HCT116 (cell line): Measurements from ENCODE around the gene MYO1E. TPM values are rescaled to one million over a fixed set of nuclear protein-coding genes. Genes with fewer than 3 reads are reported as not detected.
"Not testable (repeated sequence)": the region's sequence is repeated elsewhere in the genome, so short reads cannot be mapped to it uniquely, and the experiment has no call there.

Experiments used
- ATAC-seq: fragments of 200-7000 bp; cut with Tn5 transposase; 2 replicates; pipeline ENCODE4 v1.9.1; 2020; ENCODE audit warnings: mild to moderate bottlenecking, moderate library complexity
- BruUV-seq: library from RNA; stranded (reverse); fragments of 400-500 nt; replicated peaks from 2 replicates; lab custom pipeline; 2021; lab: Mats Ljungman, UMichigan
- CTCF ChIA-PET: fragments of 300-600 bp; sonication (Branson Sonifier 250); formaldehyde crosslinking; loops from one replicate; lab custom pipeline; 2021; ENCODE audit warnings: antibody characterized with exemption; lab: Charles Lee
- POLR2A ChIA-PET: fragments of 300-600, 350-600 bp; sonication (Branson Sonifier 250); formaldehyde crosslinking; loops from one replicate; lab custom pipeline; 2021; ENCODE audit warnings: antibody characterized with exemption; lab: Charles Lee
- RAD21 ChIA-PET, 2 experiments: fragments of 300-600 bp; sonication (Branson Sonifier 250); formaldehyde crosslinking; loops; one replicate each; lab custom pipeline; 2023; ENCODE audit warnings: low total read pairs in 2 of 2; ENCODE audit not compliant: uncharacterized antibody in 2 of 2, unreplicated experiment in 2 of 2, low non-redundant PET in 1 of 2; lab: Charles Lee
- DNase-seq: peaks from one replicate; pipeline ENCODE4 v3.0.0-alpha.2; 2010; ENCODE audit warnings: low read depth, low spot score
- H2AFZ ChIP-seq: fragments of 200-600 bp; shearing (Covaris generic), sonication (generic); 2 replicates; pipeline ENCODE4 v1.6.1; 2017; ENCODE audit warnings: low read depth, mixed run types, mixed read lengths, antibody characterized with exemption, low read length; ENCODE audit not compliant: poor library complexity, severe bottlenecking
- H3K27ac ChIP-seq: 2 replicates; pipeline ENCODE4 v1.5.1; 2012; ENCODE audit warnings: low read depth, low read length
- H3K27me3 ChIP-seq: fragments of 200-600 bp; sonication (generic); 2 replicates; pipeline ENCODE4 v1.6.1; 2016; ENCODE audit warnings: mixed run types, low read length, mixed read lengths; ENCODE audit not compliant: insufficient read depth
- H3K36me3 ChIP-seq, 2 experiments: fragments of 200-500 bp in 1 of 2; fragments of 200-600 bp in 1 of 2; sonication (Bioruptor generic) in 1 of 2; sonication (generic) in 1 of 2; 2 replicates each; pipeline versions ENCODE4 v1.5.1 to v1.6.1; 2014 to 2016; ENCODE audit warnings: low read length in 2 of 2, inconsistent platforms in 1 of 2, mixed read lengths in 1 of 2, mixed run types in 1 of 2; ENCODE audit not compliant: insufficient read depth in 2 of 2, control insufficient read depth in 1 of 2
- H3K4me1 ChIP-seq, 2 experiments: fragments of 200-600 bp in 1 of 2; sonication (generic) in 1 of 2; 2 replicates each; pipeline versions ENCODE4 v1.5.1 to v1.6.1; 2012 to 2017; ENCODE audit warnings: low read length in 2 of 2, inconsistent platforms in 1 of 2, mild to moderate bottlenecking in 1 of 2, mixed read lengths in 1 of 2, mixed run types in 1 of 2, moderate library complexity in 1 of 2; ENCODE audit not compliant: insufficient read depth in 2 of 2, control insufficient read depth in 1 of 2
- H3K4me2 ChIP-seq: fragments of 200-600 bp; sonication (generic); 2 replicates; pipeline ENCODE4 v1.6.1; 2017; ENCODE audit warnings: mixed run types, low read length, mixed read lengths
- H3K4me3 ChIP-seq, 2 experiments: fragments of 200-600 bp in 1 of 2; sonication (generic) in 1 of 2; replicated peaks in 1 of 2; 2 replicates each; pipeline ENCODE4 v1.5.1; 2011 to 2016; ENCODE audit warnings: low read length in 2 of 2, control low read depth in 1 of 2, low read depth in 1 of 2, mild to moderate bottlenecking in 1 of 2, mixed read lengths in 1 of 2, mixed run types in 1 of 2
- H3K79me2 ChIP-seq: fragments of 200-600 bp; sonication (generic); 2 replicates; pipeline ENCODE4 v1.6.1; 2017; ENCODE audit warnings: mild to moderate bottlenecking, mixed run types, low read length, moderate library complexity, mixed read lengths; ENCODE audit not compliant: insufficient read depth
- H3K9ac ChIP-seq: fragments of 200-600 bp; sonication (generic); 2 replicates; pipeline ENCODE4 v1.6.1; 2016; ENCODE audit warnings: low read length, mixed read lengths
- H3K9me2 ChIP-seq: fragments of 200-600 bp; sonication (generic), shearing (Covaris generic); 2 replicates; pipeline ENCODE4 v1.6.1; 2017; ENCODE audit warnings: mixed run types, mild to moderate bottlenecking, moderate library complexity; ENCODE audit not compliant: insufficient read depth
- H3K9me3 ChIP-seq, 2 experiments: fragments of 200-500 bp in 1 of 2; fragments of 200-600 bp in 1 of 2; sonication (Bioruptor generic) in 1 of 2; sonication (generic) in 1 of 2; 2 replicates each; pipeline ENCODE4 v1.6.1; 2014 to 2017; ENCODE audit warnings: low read length in 2 of 2, mixed read lengths in 2 of 2, inconsistent platforms in 1 of 2, low read depth in 1 of 2, mild to moderate bottlenecking in 1 of 2, mixed run types in 1 of 2, moderate library complexity in 1 of 2; ENCODE audit not compliant: control insufficient read depth in 1 of 2, insufficient read depth in 1 of 2
- H4K20me1 ChIP-seq: fragments of 200-600 bp; sonication (generic), shearing (Covaris generic); 2 replicates; pipeline ENCODE4 v1.6.1; 2017; ENCODE audit warnings: mixed run types, mild to moderate bottlenecking, moderate library complexity; ENCODE audit not compliant: insufficient read depth
- CBX3 ChIP-seq: IDR thresholded peaks from 2 replicates; pipeline ENCODE4 v1.6.1; 2012; ENCODE audit warnings: low read depth
- CEBPB ChIP-seq: IDR thresholded peaks from 2 replicates; pipeline ENCODE4 v1.6.1; 2012; ENCODE audit warnings: low read depth
- EGR1 ChIP-seq: IDR thresholded peaks from 2 replicates; pipeline ENCODE4 v1.6.1; 2012; ENCODE audit warnings: low read depth
- ELF1 ChIP-seq: IDR thresholded peaks from 2 replicates; pipeline ENCODE4 v1.6.1; 2012; ENCODE audit warnings: low read depth, borderline replicate concordance
- FOSL1 ChIP-seq: IDR thresholded peaks from 2 replicates; pipeline ENCODE4 v1.6.1; 2012; ENCODE audit warnings: low read depth
- JUND ChIP-seq: IDR thresholded peaks from 2 replicates; pipeline ENCODE4 v1.6.1; 2012
- POLR2AphosphoS5 ChIP-seq: IDR thresholded peaks from 2 replicates; pipeline ENCODE4 v1.6.1; 2011; ENCODE audit warnings: mild to moderate bottlenecking, low read depth, low read length, moderate library complexity
- SIN3A ChIP-seq: IDR thresholded peaks from 2 replicates; pipeline ENCODE4 v1.6.1; 2012; ENCODE audit warnings: low read depth
- SRF ChIP-seq: IDR thresholded peaks from 2 replicates; pipeline ENCODE4 v1.6.1; 2012; ENCODE audit warnings: low read depth
- TCF7L2 ChIP-seq: IDR thresholded peaks from 2 replicates; pipeline ENCODE4 v1.7.0; 2011; ENCODE audit warnings: borderline replicate concordance, inconsistent platforms; ENCODE audit not compliant: insufficient read depth, insufficient read length; ENCODE audit errors: extremely low read depth
- ZNF274 ChIP-seq: fragments of 200-500 bp; sonication (Bioruptor generic); IDR thresholded peaks from 2 replicates; pipeline ENCODE4 v1.6.1; 2014; ENCODE audit warnings: mild to moderate bottlenecking, low read depth, low read length, inconsistent platforms
- intact Hi-C: fragments of 100-400 bp; cut with micrococcal nuclease; formaldehyde crosslinking; loops from 2 replicates; pipeline ENCODE4 v1.10.0; 2022
- total RNA-seq: library from RNA; stranded (reverse); gene quantifications from one replicate; pipeline ENCODE4 v1.2.1, GENCODE V29; 2021; ENCODE audit not compliant: unreplicated experiment
- TF ChIP-seq, protein P1 (sequence below): IDR thresholded peaks from 2 replicates; pipeline ENCODE4 v1.6.1; 2012
- TF ChIP-seq, protein P2 (sequence below): IDR thresholded peaks from 2 replicates; pipeline ENCODE4 v1.6.1; 2011; ENCODE audit warnings: mild to moderate bottlenecking, low read length, moderate library complexity; ENCODE audit not compliant: insufficient replicate concordance; ENCODE audit errors: extremely low read depth

MYO1E gene
- total RNA-seq, 1 experiment from 2014 or later, result 182 TPM

DNA sequence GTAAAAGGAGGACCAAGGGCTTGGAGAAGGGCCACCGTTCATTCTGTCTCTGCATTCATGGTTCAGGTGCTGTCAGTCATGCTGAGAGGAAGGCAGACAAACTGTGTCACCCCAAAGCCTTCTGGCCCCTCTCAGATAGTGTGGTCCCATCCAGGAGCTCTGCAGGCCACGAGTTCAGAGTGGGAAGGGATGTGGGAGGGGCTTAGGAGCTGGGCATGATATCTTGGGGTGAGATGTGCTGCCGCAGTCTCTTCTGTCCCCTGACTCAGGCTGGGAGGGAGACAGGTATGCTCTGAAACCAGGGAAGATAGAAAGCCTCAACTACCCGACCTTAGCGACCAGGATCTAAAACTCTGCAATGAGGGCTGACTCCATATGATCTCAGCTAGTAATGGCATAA is 19.6 kb upstream of the MYO1E start:
- Histone ChIP-seq H3K36me3 (no peaks in the 10 kb centered on the region), H3K79me2 (no peaks in the 10 kb centered on the region), H3K9me2 (no peaks in the 10 kb centered on the region), H3K4me3 (no peak overlapping the region), H3K9ac (no peak overlapping the region), H4K20me1 (no peaks in the 10 kb centered on the region), H3K4me2 (no peak overlapping the region), H3K9me3 (no peaks in the 10 kb centered on the region), H3K27ac (no peak overlapping the region), H3K27me3 (no peaks in the 10 kb centered on the region), H3K4me1 (peaks cover 0 to 7% of the 10 kb centered on the region in 2 experiments; a peak in 2 of 4 replicates), H2AFZ (no peak overlapping the region)
- CTCF ChIA-PET, result no interaction called here
- POLR2A ChIA-PET, result no interaction called here
- RAD21 ChIA-PET, result no interaction called here
- TF ChIP-seq ZNF274 (no peak), EGR1 (no peak), CEBPB (no peak), CBX3 (no peak), SIN3A (no peak)
- TF ChIP-seq, protein P1, sequence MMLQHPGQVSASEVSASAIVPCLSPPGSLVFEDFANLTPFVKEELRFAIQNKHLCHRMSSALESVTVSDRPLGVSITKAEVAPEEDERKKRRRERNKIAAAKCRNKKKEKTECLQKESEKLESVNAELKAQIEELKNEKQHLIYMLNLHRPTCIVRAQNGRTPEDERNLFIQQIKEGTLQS, result no peak
- BruUV-seq, result no TSS peak
- no peak for ATAC-seq
- intact Hi-C loops, result no loop called here
- no peak for DNase-seq

DNA sequence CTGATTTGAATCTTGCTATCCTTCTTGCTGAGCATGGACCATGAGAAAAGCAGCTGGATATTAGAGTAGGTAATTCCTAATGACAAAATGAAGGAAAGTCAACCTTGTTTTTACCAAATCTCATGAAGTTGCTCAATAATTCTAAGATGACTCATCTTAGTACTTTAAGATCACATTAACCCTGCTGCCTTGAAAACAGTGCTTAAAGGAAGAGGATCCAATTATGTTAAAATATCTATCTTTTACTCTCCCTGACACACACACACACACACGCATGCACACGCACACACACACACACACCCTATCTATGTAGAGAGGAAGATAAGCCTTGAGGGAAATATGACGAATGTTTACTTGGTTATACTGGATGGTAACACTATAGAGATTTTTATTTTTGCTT is 16.0 kb upstream of the MYO1E start:
- no peaks in the 10 kb centered on the region for H3K9me2 ChIP-seq

DNA sequence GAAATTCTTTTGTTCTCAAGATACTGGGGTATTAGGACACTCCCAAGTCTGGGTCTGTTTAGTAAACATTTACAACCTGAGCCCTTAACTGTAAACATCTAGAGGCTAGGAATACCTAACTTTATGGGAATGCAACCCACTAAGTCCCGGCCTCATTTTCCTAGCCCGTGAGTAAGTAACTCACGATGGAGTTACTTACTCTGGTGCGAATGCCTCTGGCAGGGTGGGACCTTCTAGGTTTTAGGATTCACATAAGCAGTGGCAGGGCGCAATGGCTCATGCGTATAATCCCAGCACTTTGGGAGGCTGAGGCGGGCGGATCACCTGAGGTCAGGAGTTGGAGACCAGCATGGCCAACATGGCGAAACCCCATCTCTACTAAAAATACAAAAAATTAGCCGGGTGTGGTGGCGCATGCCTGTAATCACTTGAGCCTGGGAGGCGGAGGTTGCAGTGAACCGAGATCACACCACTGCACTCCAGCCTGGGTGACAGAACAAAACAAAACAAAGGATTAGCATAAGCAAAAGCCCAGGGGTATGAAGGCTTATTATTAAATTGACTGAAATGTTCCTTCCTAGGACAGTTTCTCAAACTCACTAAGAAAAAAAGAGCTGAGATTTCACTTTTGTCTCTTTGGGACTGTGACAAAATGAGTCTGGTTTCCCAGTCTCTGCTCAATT is 14.7 kb upstream of the MYO1E start:
- H3K36me3 ChIP-seq, intact Hi-C loops: not testable (repeated sequence)

More for the DNA sequence above, 16.0 kb upstream of the MYO1E start:
- Histone ChIP-seq H3K9me3 (no peaks in the 10 kb centered on the region), H3K36me3 (no peaks in the 10 kb centered on the region), H3K27ac (no peak overlapping the region), H3K79me2 (no peaks in the 10 kb centered on the region), H3K9ac (no peak overlapping the region), H3K4me3 (no peak overlapping the region), H3K4me1 (peaks cover 0 to 7% of the 10 kb centered on the region in 2 experiments; a peak in 2 of 4 replicates), H3K27me3 (no peaks in the 10 kb centered on the region)
- POLR2A ChIA-PET, result interaction anchor here (0.8 kb wide), 1 partner anchor 16 kb away, joined by 3 read pairs; the partner anchor contains the start of gene MYO1E
- BruUV-seq, result no TSS peak
- RAD21 ChIA-PET, result no interaction called here
- intact Hi-C loops, result no loop called here
- DNase-seq, result no peak
- TF ChIP-seq FOSL1 (0 out of 2 replicates have a peak, but pooled peaks have one; percentile 24), SRF (no peak), TCF7L2 (no peak), POLR2AphosphoS5 (no peak), CEBPB (peak; percentile 78), JUND (no peak), ELF1 (no peak)
- TF ChIP-seq, protein P2, sequence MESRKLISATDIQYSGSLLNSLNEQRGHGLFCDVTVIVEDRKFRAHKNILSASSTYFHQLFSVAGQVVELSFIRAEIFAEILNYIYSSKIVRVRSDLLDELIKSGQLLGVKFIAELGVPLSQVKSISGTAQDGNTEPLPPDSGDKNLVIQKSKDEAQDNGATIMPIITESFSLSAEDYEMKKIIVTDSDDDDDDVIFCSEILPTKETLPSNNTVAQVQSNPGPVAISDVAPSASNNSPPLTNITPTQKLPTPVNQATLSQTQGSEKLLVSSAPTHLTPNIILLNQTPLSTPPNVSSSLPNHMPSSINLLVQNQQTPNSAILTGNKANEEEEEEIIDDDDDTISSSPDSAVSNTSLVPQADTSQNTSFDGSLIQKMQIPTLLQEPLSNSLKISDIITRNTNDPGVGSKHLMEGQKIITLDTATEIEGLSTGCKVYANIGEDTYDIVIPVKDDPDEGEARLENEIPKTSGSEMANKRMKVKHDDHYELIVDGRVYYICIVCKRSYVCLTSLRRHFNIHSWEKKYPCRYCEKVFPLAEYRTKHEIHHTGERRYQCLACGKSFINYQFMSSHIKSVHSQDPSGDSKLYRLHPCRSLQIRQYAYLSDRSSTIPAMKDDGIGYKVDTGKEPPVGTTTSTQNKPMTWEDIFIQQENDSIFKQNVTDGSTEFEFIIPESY, result no peak
- TF ChIP-seq, all 23 proteins: peak for 2
- CTCF ChIA-PET, result no interaction called here
- no peaks in the 10 kb centered on the region for H4K20me1 ChIP-seq
- H3K4me2 ChIP-seq, result 0 out of 2 replicates have a peak overlapping the region, but pooled peaks have one; percentile 11
- ATAC-seq, result no peak
- no peak overlapping the region for H2AFZ ChIP-seq

More for the DNA sequence above, 14.7 kb upstream of the MYO1E start:
- POLR2A ChIA-PET, result interaction anchor here (0.6 kb wide), 1 partner anchor 211 kb away, joined by 3 read pairs; no protein-coding TSS in a partner anchor
- H3K27me3 ChIP-seq, H3K27ac ChIP-seq, H3K4me1 ChIP-seq, RAD21 ChIA-PET, H3K4me2 ChIP-seq, H3K79me2 ChIP-seq, H3K9ac ChIP-seq, ATAC-seq, CTCF ChIA-PET, H3K9me3 ChIP-seq, DNase-seq, H4K20me1 ChIP-seq, H2AFZ ChIP-seq, BruUV-seq, H3K9me2 ChIP-seq, H3K4me3 ChIP-seq: not testable (repeated sequence)
